OCI-LY3 (cell line): ENCODE measurements around the gene PCSK4.

Experiments
- EZH2phosphoT487 ChIP-seq: fragments of 200-600 bp; shearing (Covaris generic); IDR thresholded peaks from 2 replicates; pipeline ENCODE4 v1.6.1; 2018; ENCODE audit warnings: antibody characterized with exemption, mixed run types, low read depth
- TF ChIP-seq, protein P1 (sequence below): fragments of 200-600, 300-600 bp; sonication (generic); IDR thresholded peaks from 2 replicates; pipeline ENCODE4 v1.5.1; 2014; ENCODE audit warnings: antibody characterized with exemption, low read length, low read depth

DNA sequence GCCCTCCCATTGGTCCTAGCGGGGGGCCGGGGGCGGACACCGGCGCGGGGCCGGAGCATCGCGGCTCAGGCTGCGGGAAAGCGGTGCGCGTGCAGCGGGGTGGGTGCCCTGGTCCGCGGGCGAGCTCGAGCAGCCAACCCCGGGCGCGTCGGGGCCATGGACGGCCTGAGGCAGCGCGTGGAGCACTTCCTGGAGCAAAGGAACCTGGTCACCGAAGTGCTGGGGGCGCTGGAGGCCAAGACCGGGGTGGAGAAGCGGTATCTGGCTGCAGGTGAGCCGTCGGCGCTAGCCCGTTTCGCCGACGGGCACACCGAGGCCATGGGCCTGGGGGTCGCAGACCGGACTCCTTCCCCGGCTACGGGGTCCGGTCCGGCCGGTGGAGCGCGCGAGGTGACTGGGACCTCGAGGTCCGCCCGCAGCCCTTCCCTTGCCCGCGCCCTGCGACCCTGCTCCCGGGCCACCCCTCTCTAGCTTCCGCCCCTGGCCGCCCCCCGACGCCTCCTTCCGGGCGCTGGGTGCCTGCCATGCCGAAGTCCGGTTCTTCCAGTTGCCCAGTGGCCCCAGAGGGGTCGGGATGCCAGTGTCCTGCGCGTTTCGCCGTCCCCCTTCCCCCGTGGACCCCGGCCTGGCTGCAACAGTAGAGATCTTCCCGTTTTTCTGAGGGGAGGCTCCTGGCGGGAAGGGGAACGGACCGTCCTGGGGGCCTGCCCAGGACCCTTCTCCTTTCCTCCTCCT lies 1.1 kb upstream of the PCSK4 start, which contains the start of gene REEP6:
- TF ChIP-seq, protein P1, sequence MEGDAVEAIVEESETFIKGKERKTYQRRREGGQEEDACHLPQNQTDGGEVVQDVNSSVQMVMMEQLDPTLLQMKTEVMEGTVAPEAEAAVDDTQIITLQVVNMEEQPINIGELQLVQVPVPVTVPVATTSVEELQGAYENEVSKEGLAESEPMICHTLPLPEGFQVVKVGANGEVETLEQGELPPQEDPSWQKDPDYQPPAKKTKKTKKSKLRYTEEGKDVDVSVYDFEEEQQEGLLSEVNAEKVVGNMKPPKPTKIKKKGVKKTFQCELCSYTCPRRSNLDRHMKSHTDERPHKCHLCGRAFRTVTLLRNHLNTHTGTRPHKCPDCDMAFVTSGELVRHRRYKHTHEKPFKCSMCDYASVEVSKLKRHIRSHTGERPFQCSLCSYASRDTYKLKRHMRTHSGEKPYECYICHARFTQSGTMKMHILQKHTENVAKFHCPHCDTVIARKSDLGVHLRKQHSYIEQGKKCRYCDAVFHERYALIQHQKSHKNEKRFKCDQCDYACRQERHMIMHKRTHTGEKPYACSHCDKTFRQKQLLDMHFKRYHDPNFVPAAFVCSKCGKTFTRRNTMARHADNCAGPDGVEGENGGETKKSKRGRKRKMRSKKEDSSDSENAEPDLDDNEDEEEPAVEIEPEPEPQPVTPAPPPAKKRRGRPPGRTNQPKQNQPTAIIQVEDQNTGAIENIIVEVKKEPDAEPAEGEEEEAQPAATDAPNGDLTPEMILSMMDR, result no peak
- no peak for TF ChIP-seq EZH2phosphoT487
